ENCODE measurements around the gene DOCK3. TPM values are rescaled to one million over a fixed set of nuclear protein-coding genes. Genes with fewer than 3 reads are reported as not detected.

Gene DOCK3
- total RNA-seq, 2 donors from 2014 or later, result 0.02 to 0.32 TPM

DNA sequence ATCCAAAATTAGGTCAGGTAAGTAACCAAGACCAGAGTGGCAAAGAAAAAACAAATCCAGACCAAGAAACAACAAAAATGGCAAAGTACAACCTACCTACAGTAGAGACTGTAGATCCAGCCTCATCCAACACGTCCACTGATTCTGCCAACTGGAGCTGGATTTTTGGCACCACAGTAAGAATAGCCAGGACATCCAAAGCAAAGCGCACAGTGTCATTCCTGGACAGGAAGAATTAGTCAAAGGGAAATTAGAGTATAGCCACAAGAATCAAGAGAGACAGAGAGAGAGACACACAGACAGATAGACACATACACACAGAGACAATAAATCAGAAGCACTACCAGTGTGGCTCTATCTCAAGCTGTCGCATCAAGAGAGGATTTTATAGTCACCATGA lies 747.5 kb downstream of the DOCK3 start:
- DNase-seq, result no peak
- no peak for TF ChIP-seq CTCF (IDR thresholded peaks at IDR 0.05)
- no peaks in the 10 kb centered on the region for H3K27me3 ChIP-seq
- intact Hi-C loops (cut with DNase I), result no loop called here
- H3K4me1 ChIP-seq, result no peaks in the 10 kb centered on the region
- H3K9ac ChIP-seq (ENCODE audit: low read depth in 2 of 2, low read length in 2 of 2), result no peak overlapping the region
- no peak overlapping the region for H3K27ac ChIP-seq
- H3K9me3 ChIP-seq, result no peaks in the 10 kb centered on the region
- H3K4me3 ChIP-seq, result no peak overlapping the region
- peaks cover 6% of the 10 kb centered on the region for H3K36me3 ChIP-seq

GRCh38 chr3:51426921-51427320 lies 752.2 kb downstream of the DOCK3 start:
- no peaks in the 10 kb centered on the region for H3K4me1 ChIP-seq
- no peak overlapping the region for H3K4me3 ChIP-seq
- H3K27ac ChIP-seq, result no peak overlapping the region
- intact Hi-C loops (cut with DNase I), result no loop called here
- H3K9me3 ChIP-seq, result no peaks in the 10 kb centered on the region
- no peak for DNase-seq
- TF ChIP-seq CTCF (IDR thresholded peaks at IDR 0.05), result no peak
- H3K9ac ChIP-seq (ENCODE audit: low read depth in 2 of 2, low read length in 2 of 2), result no peak overlapping the region
- H3K36me3 ChIP-seq, result peaks cover 9% of the 10 kb centered on the region
- H3K27me3 ChIP-seq, result no peaks in the 10 kb centered on the region

DNA sequence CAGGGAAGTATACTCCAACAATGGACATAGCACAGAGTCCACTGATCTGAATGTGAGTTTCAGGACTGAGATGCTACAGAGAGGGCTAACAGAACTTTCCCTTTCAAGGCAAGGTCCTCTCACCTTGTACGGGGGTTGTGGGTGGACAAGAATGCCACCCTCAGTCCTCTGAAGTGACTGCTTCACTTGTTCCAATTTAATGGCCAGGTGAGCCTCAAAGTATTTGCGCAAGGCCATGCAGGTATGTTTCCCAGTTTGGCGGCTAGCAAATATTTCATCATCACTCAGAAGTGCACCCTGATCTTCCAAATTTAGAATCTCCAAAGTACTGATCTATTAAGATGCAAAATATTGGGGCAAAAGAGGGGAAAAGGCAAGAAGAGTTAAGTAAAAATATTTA lies 754.4 kb downstream of the DOCK3 start:
- Histone ChIP-seq H3K9ac (ENCODE audit: low read depth in 2 of 2, low read length in 2 of 2) (no peak overlapping the region), H3K4me1 (no peaks in the 10 kb centered on the region), H3K36me3 (peaks cover 9% of the 10 kb centered on the region), H3K27ac (no peak overlapping the region), H3K4me3 (no peak overlapping the region), H3K27me3 (no peaks in the 10 kb centered on the region), H3K9me3 (no peaks in the 10 kb centered on the region)
- intact Hi-C loops (cut with DNase I), result no loop called here
- TF ChIP-seq CTCF (IDR thresholded peaks at IDR 0.05), result no peak
- no peak for DNase-seq

Small RNA genes lying within 50 kb of the gene (microRNA-seq; reads per million reads assigned to microRNA genes)
- gene MIR4787, result 3.3 reads per million

Other genes starting within 250 kb of the DOCK3 start
- gene CACNA2D2, start 171.3 kb upstream of the DOCK3 start, total RNA-seq, result 1 to 10 TPM; 2.4 to 3.3 TPM
- gene C3orf18, start 107.2 kb upstream of the DOCK3 start, total RNA-seq, result 1 to 10 TPM; 2.4 to 2.9 TPM
- 10 to 100 TPM; 23.0 to 28.5 TPM for gene HEMK1, start 105.4 kb upstream of the DOCK3 start, total RNA-seq
- gene CISH, start 63.2 kb upstream of the DOCK3 start, total RNA-seq, result 10 to 100 TPM; 17.1 to 19.6 TPM
- 10 to 100 TPM; 27.3 to 45.1 TPM for gene MAPKAPK3, start 57.8 kb upstream of the DOCK3 start, total RNA-seq